ENCODE data around the gene GMDS. TPM values are rescaled to one million over a fixed set of nuclear protein-coding genes. Genes with fewer than 3 reads are reported as not detected.

Gene GMDS
- polyA plus RNA-seq, 1 donor (not counting 4 experiments of a cell fraction or from before 2014, with no cell fraction given): 22.1 TPM

DNA sequence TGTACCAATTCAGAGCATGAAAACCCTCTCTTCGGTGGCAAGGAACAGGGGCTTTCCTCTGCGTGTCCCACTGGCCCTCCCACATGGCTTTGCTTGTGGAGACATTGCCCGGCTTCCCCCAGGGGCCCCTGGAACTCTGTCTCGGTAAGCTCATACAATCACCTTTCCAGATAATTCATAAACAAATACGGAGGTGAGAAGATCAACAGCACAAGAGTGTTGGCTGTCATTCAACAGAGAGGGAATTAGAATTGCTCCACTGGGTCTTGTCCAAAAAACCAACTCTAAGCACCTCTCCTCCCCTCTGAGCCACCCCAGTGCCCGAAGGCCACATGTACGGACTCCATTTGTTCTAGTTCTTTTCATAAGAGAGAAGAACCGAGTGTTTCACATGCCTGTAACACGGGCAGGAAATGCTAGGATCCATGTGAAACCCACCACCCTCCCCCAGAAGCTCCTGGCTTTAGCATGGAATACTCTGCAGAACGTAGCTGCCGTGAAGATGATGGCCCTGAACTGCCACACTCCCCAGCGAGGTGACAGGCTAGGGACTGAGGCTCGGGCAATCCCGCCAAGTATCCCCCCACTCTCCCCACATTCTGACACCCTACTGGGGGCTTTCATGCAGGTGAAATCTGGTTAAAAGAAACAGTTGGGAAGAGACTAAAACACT, 660.3 kb downstream of the GMDS start:
- no peaks in the 10 kb centered on the region for H3K36me3 ChIP-seq (ENCODE audit: control insufficient read depth in 2 of 2, extremely low read depth in 1 of 2, insufficient read depth in 2 of 2, low read length in 2 of 2)
- dilution Hi-C loops (cut with MboI; ENCODE audit: extremely low pct_ligation_motif_present, low sequenced_read_pairs): no loop called here
- H3K9me3 ChIP-seq (ENCODE audit: control insufficient read depth, low read depth, low read length): no peaks in the 10 kb centered on the region
- H3K9ac ChIP-seq (ENCODE audit: control insufficient read depth, extremely low read depth, insufficient read depth, low read length): no peak overlapping the region
- H3K4me2 ChIP-seq (ENCODE audit: control insufficient read depth, extremely low read depth, insufficient read depth, low read depth, low read length): no peak overlapping the region
- H3K27ac ChIP-seq (ENCODE audit: control insufficient read depth, insufficient read depth, low read length): no peak overlapping the region
- no peak for TF ChIP-seq EZH2 (IDR thresholded peaks at IDR 0.05; ENCODE audit: low read length)
- TF ChIP-seq, protein P1, sequence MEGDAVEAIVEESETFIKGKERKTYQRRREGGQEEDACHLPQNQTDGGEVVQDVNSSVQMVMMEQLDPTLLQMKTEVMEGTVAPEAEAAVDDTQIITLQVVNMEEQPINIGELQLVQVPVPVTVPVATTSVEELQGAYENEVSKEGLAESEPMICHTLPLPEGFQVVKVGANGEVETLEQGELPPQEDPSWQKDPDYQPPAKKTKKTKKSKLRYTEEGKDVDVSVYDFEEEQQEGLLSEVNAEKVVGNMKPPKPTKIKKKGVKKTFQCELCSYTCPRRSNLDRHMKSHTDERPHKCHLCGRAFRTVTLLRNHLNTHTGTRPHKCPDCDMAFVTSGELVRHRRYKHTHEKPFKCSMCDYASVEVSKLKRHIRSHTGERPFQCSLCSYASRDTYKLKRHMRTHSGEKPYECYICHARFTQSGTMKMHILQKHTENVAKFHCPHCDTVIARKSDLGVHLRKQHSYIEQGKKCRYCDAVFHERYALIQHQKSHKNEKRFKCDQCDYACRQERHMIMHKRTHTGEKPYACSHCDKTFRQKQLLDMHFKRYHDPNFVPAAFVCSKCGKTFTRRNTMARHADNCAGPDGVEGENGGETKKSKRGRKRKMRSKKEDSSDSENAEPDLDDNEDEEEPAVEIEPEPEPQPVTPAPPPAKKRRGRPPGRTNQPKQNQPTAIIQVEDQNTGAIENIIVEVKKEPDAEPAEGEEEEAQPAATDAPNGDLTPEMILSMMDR (optimal IDR thresholded peaks at IDR 0.05 in 1 of 3, IDR thresholded peaks at IDR 0.05 in 1 of 3, conservative IDR thresholded peaks at IDR 0.05 in 1 of 3; ENCODE audit: extremely low read depth in 1 of 3, insufficient read depth in 2 of 3, low read length in 3 of 3): no peak
- H3K9me1 ChIP-seq (ENCODE audit: control insufficient read depth, extremely low read depth, insufficient read depth, low read length): no peaks in the 10 kb centered on the region
- no peaks in the 10 kb centered on the region for H3K4me1 ChIP-seq (ENCODE audit: control insufficient read depth, extremely low read depth, insufficient read depth, low read length)
- H2AFZ ChIP-seq (ENCODE audit: control insufficient read depth, low read length): no peak overlapping the region
- FAIRE-seq: no peak
- DNase-seq (ENCODE audit: low read depth, low spot score): no peak
- H4K20me1 ChIP-seq (ENCODE audit: control insufficient read depth, extremely low read depth, insufficient read depth, low read length): no peaks in the 10 kb centered on the region
- peaks cover 34% of the 10 kb centered on the region for H3K27me3 ChIP-seq (ENCODE audit: control insufficient read depth, extremely low read depth, insufficient read depth, low read length)
- H3K79me2 ChIP-seq (ENCODE audit: control insufficient read depth, insufficient read depth, low read length): no peaks in the 10 kb centered on the region
- no peak overlapping the region for H3K4me3 ChIP-seq (ENCODE audit: control insufficient read depth in 2 of 3, extremely low read depth in 1 of 3, insufficient read depth in 2 of 3, low read depth in 1 of 3, low read length in 3 of 3)

- DNase-seq (ENCODE audit: low read depth, low spot score): no peak
- no peaks in the 10 kb centered on the region for H4K20me1 ChIP-seq (ENCODE audit: control insufficient read depth, extremely low read depth, insufficient read depth, low read length)
- H3K9me1 ChIP-seq (ENCODE audit: control insufficient read depth, extremely low read depth, insufficient read depth, low read length): no peaks in the 10 kb centered on the region
- H2AFZ ChIP-seq (ENCODE audit: control insufficient read depth, low read length): no peak overlapping the region
- dilution Hi-C loops (cut with MboI; ENCODE audit: extremely low pct_ligation_motif_present, low sequenced_read_pairs): no loop called here
- peaks cover 35% of the 10 kb centered on the region for H3K27me3 ChIP-seq (ENCODE audit: control insufficient read depth, extremely low read depth, insufficient read depth, low read length)
- no peak overlapping the region for H3K27ac ChIP-seq (ENCODE audit: control insufficient read depth, insufficient read depth, low read length)
- no peak overlapping the region for H3K9ac ChIP-seq (ENCODE audit: control insufficient read depth, extremely low read depth, insufficient read depth, low read length)
- H3K4me3 ChIP-seq (ENCODE audit: control insufficient read depth in 2 of 3, extremely low read depth in 1 of 3, insufficient read depth in 2 of 3, low read depth in 1 of 3, low read length in 3 of 3): no peak overlapping the region
- no peaks in the 10 kb centered on the region for H3K79me2 ChIP-seq (ENCODE audit: control insufficient read depth, insufficient read depth, low read length)
- H3K4me2 ChIP-seq (ENCODE audit: control insufficient read depth, extremely low read depth, insufficient read depth, low read depth, low read length): no peak overlapping the region
- TF ChIP-seq, protein P1 (optimal IDR thresholded peaks at IDR 0.05 in 1 of 3, IDR thresholded peaks at IDR 0.05 in 1 of 3, conservative IDR thresholded peaks at IDR 0.05 in 1 of 3; ENCODE audit: extremely low read depth in 1 of 3, insufficient read depth in 2 of 3, low read length in 3 of 3): no peak
- no peak for TF ChIP-seq EZH2 (IDR thresholded peaks at IDR 0.05; ENCODE audit: low read length)
- no peaks in the 10 kb centered on the region for H3K36me3 ChIP-seq (ENCODE audit: control insufficient read depth in 2 of 2, extremely low read depth in 1 of 2, insufficient read depth in 2 of 2, low read length in 2 of 2)
- no peaks in the 10 kb centered on the region for H3K4me1 ChIP-seq (ENCODE audit: control insufficient read depth, extremely low read depth, insufficient read depth, low read length)
- no peaks in the 10 kb centered on the region for H3K9me3 ChIP-seq (ENCODE audit: control insufficient read depth, low read depth, low read length)
- FAIRE-seq: no peak
Measured at GRCh38 chr6:1584146-1584545, 661.3 kb downstream of the GMDS start.

All from keratinocyte (primary cell).